Osteocyte (in vitro differentiated cells): ENCODE measurements around the gene MIER2. TPM values are rescaled to one million over a fixed set of nuclear protein-coding genes. Genes with fewer than 3 reads are reported as not detected.

Experiments used
- DNase-seq: peaks from one replicate; pipeline ENCODE4 v3.0.0; 2021; ENCODE audit warnings: mixed read lengths; ENCODE audit not compliant: unreplicated experiment; ENCODE audit errors: extremely low spot score
- H3K27ac Mint-ChIP-seq: one replicate; pipeline ENCODE4 v1.8.0; 2021; ENCODE audit warnings: mild to moderate bottlenecking, mixed read lengths; ENCODE audit not compliant: unreplicated experiment
- H3K27me3 Mint-ChIP-seq: one replicate; pipeline ENCODE4 v1.8.0; 2021; ENCODE audit warnings: mixed read lengths; ENCODE audit not compliant: unreplicated experiment
- H3K36me3 Mint-ChIP-seq: one replicate; pipeline ENCODE4 v1.8.0; 2021; ENCODE audit warnings: mixed read lengths; ENCODE audit not compliant: unreplicated experiment
- H3K4me1 Mint-ChIP-seq: one replicate; pipeline ENCODE4 v1.8.0; 2021; ENCODE audit warnings: mixed read lengths; ENCODE audit not compliant: unreplicated experiment
- H3K4me3 Mint-ChIP-seq: one replicate; pipeline ENCODE4 v1.8.0; 2021; ENCODE audit warnings: mild to moderate bottlenecking, moderate library complexity, mixed read lengths; ENCODE audit not compliant: unreplicated experiment
- H3K9me3 Mint-ChIP-seq: one replicate; pipeline ENCODE4 v1.8.0; 2021; ENCODE audit warnings: mixed read lengths; ENCODE audit not compliant: unreplicated experiment
- CTCF ChIP-seq: fragments of 200-600 bp; sonication (generic); IDR thresholded peaks from 2 replicates; pipeline ENCODE4 v1.5.0; 2021; ENCODE audit warnings: antibody characterized with exemption, mild to moderate bottlenecking, moderate library complexity
- total RNA-seq: library from RNA; stranded (reverse); gene quantifications from 2 replicates; pipeline ENCODE4 v1.2.1, GENCODE V29; 2021

The MIER2 gene
- total RNA-seq, 1 donor from 2014 or later = 31.6 TPM

- Mint-ChIP-seq H3K27me3 (no peaks in the 10 kb centered on the region), H3K27ac (no peak overlapping the region), H3K9me3 (no peaks in the 10 kb centered on the region), H3K4me1 (no peaks in the 10 kb centered on the region), H3K36me3 (peaks cover 45% of the 10 kb centered on the region), H3K4me3 (no peak overlapping the region)
- no peak for DNase-seq
- no peak for TF ChIP-seq CTCF
Measured at GRCh38 chr19:326871-327270, 17.7 kb downstream of the MIER2 start.

- Mint-ChIP-seq H3K27me3 (no peaks in the 10 kb centered on the region), H3K27ac (no peak overlapping the region), H3K9me3 (no peaks in the 10 kb centered on the region), H3K4me1 (no peaks in the 10 kb centered on the region), H3K4me3 (no peak overlapping the region), H3K36me3 (peaks cover 48% of the 10 kb centered on the region)
- DNase-seq = no peak
- no peak for TF ChIP-seq CTCF
Measured at GRCh38 chr19:325937-326565, 18.5 kb downstream of the MIER2 start.

GRCh38 chr19:325173-325936, 19.2 kb downstream of the MIER2 start:
- Mint-ChIP-seq H3K27me3 (no peaks in the 10 kb centered on the region), H3K27ac (no peak overlapping the region), H3K36me3 (peaks cover 47% of the 10 kb centered on the region), H3K4me3 (no peak overlapping the region), H3K9me3 (no peaks in the 10 kb centered on the region), H3K4me1 (no peaks in the 10 kb centered on the region)
- no peak for DNase-seq
- no peak for TF ChIP-seq CTCF

GRCh38 chr19:324716-325115, 19.9 kb downstream of the MIER2 start:
- Mint-ChIP-seq H3K27ac (no peak overlapping the region), H3K4me1 (no peaks in the 10 kb centered on the region), H3K4me3 (no peak overlapping the region), H3K36me3 (peaks cover 48% of the 10 kb centered on the region), H3K9me3 (no peaks in the 10 kb centered on the region), H3K27me3 (no peaks in the 10 kb centered on the region)
- no peak for DNase-seq
- no peak for TF ChIP-seq CTCF

- no peak for DNase-seq
- H3K27ac Mint-ChIP-seq = no peak overlapping the region
- no peaks in the 10 kb centered on the region for H3K27me3 Mint-ChIP-seq
- no peaks in the 10 kb centered on the region for H3K9me3 Mint-ChIP-seq
- H3K4me3 Mint-ChIP-seq = no peak overlapping the region
- peaks cover 38% of the 10 kb centered on the region for H3K36me3 Mint-ChIP-seq
- no peaks in the 10 kb centered on the region for H3K4me1 Mint-ChIP-seq
- no peak for TF ChIP-seq CTCF
Measured at GRCh38 chr19:322616-323015, 22.0 kb downstream of the MIER2 start.
